ENCODE results near the gene LSS.

GRCh38 chr21:46159841-46160656, 68.5 kb downstream of the LSS start:
- TF ChIP-seq CTCF (IDR thresholded peaks at IDR 0.05) (no peak), POLR2AphosphoS5 (IDR thresholded peaks at IDR 0.05; ENCODE audit: insufficient read depth in 1 of 2, low read depth in 1 of 2) (no peak)

Data from vagina (tissue), 2 donors.